HG03442 (cell line): ENCODE results near the gene IMP4.
A peak's percentile ranks its signal among the peaks of the same experiment; 100 is the strongest.

Experiments
- ATAC-seq: cut with Tn5 transposase; IDR thresholded peaks from one replicate; pipeline ENCODE4 v1.9.1; 2021; ENCODE audit warnings: mild to moderate bottlenecking, moderate library complexity; ENCODE audit not compliant: unreplicated experiment

The IMP4 gene

GRCh38 chr2:130355578-130356431 lies 13.1 kb downstream of the IMP4 start, which contains the start of gene PTPN18:
Gene PTPN18, plus strand, starts transcription at chr2:130356056. Its CDS starts 52 bp downstream, at chr2:130356108.
- ATAC-seq = peak; percentile 90

- ATAC-seq = no peak
Measured at GRCh38 chr2:130357864-130358263, 15.2 kb downstream of the IMP4 start.

- no peak for ATAC-seq
Measured at GRCh38 chr2:130358420-130359350, 16.0 kb downstream of the IMP4 start.

- no peak for ATAC-seq
Measured at GRCh38 chr2:130359466-130359865, 16.8 kb downstream of the IMP4 start.

- ATAC-seq = no peak
Measured at GRCh38 chr2:130363479-130363878, 20.8 kb downstream of the IMP4 start.

GRCh38 chr2:130365075-130365474 lies 22.4 kb downstream of the IMP4 start:
- no peak for ATAC-seq

GRCh38 chr2:130365963-130366362 lies 23.3 kb downstream of the IMP4 start:
- no peak for ATAC-seq

- no peak for ATAC-seq
Measured at GRCh38 chr2:130366720-130367119, 24.0 kb downstream of the IMP4 start.

- ATAC-seq = no peak
Measured at GRCh38 chr2:130368786-130369185, 26.1 kb downstream of the IMP4 start.

GRCh38 chr2:130369311-130369964 lies 26.7 kb downstream of the IMP4 start:
- no peak for ATAC-seq

- no peak for ATAC-seq
Measured at GRCh38 chr2:130369965-130370341, 27.3 kb downstream of the IMP4 start.

- ATAC-seq = peak; percentile 41
Measured at GRCh38 chr2:130370490-130370889, 27.8 kb downstream of the IMP4 start.

- peak; percentile 17 for ATAC-seq
Measured at GRCh38 chr2:130371723-130372054, 29.0 kb downstream of the IMP4 start.

GRCh38 chr2:130372055-130372832 lies 29.5 kb downstream of the IMP4 start:
- peak; percentile 64 for ATAC-seq

- no peak for ATAC-seq
Measured at GRCh38 chr2:130372833-130373807, 30.4 kb downstream of the IMP4 start.

GRCh38 chr2:130373808-130374365 lies 31.2 kb downstream of the IMP4 start:
- ATAC-seq = no peak

- ATAC-seq = no peak
Measured at GRCh38 chr2:130374587-130375290, 32.0 kb downstream of the IMP4 start.
